NCI-H187 (cell line): ENCODE results near the gene CLEC19A.

Experiments
- DNase-seq, 2 experiments: peaks; one replicate each; lab custom pipeline; 2025; lab: John Stamatoyannopoulos, UW

The CLEC19A gene

DNA sequence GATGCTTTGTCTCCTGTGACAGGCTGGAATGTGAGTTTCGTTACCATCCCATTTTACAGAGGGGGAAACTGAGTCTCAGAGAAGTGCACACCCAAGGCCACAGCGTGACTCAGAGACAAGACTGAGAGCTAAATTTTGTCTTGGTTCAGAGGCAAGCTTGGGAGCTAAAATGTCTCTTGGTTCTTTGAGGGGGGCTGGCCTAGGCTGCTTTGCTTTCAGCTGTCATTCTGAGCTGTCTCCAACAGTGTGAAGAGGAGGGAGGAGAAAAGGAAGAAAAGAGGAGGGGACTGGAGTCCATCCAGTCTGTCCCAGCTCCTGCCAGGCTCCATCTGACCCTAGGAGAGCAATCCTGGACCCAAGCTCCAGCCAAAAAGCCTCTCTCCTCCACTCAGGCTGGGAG is at the start of gene CLEC19A:
CLEC19A (plus strand) TSS at position 301 of the 400 bp plus-strand sequence. CDS start 121 bp downstream, outside the sequence.
- no peak for DNase-seq

DNA sequence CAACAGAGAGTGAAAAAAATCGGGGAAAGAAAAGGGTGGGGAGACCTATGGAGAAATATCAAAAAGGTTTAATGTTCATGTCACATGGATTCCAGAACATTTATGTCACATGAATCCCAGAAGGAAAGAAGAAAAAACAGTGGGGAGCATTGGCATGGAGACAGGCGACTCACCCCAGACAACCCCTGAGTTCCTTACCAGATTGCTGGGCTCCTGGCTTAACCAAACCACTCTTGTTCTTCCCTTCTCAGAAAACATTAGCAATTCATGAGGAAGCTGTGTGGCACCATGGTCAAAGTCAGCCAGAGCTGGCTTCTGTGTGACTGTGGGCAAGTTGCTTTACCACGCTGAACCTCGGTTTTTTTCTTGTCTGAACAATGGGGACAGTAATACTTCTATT is 49.6 kb upstream of the CLEC19A start:
- DNase-seq, result no peak

GRCh38 chr16:19236561-19237209 is 48.8 kb upstream of the CLEC19A start:
- DNase-seq, result no peak

DNA sequence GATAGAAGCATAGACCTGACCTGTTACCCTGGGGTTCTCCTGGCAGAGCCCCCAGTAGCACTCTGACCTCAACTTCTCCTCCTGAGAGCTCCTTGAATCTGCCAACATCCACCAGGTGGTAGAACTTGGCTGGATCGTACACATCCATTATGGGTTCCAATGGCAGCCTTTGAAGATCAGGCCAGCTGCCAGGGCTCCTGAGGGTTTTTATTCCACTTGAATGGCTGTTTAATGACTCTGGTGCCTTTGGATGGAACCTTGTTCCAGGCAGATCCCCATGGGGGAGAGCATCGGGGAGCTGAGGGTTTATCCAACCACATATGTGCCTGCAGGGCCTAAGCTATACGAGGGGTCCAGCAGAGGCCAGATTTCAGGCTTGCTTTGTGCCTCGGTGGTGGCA is 47.1 kb upstream of the CLEC19A start:
- DNase-seq, result no peak

DNA sequence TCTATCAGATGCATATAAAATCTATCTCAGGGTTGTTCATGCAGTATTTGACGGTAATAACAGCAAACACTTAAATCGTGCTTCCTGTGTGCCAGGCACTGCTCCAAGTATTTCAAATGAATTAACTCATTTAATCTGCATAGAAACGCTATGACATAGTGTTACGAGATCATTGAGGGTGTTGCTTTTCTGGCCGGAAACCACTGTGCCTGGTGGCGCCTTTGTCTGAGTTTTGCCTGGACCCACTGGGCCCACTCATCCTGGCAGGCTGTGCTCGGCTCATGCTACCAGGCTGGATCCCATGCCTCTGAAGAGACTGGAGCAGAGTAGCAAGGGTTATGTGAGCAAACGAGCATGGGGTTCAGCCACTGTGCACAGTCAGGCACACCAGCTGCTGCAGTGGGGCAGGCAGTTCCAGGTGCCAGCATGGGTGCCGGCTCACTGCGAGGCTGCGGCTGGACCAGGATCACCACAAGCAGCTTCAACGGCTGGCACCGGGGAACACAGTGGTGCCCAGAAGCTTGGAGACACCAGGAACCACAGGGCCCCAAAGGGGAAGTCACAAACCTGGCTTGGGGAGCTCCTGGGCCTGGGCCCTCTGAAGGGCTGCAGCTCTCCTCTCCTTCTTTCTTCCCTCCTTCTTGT is 45.9 kb upstream of the CLEC19A start:
- no peak for DNase-seq

DNA sequence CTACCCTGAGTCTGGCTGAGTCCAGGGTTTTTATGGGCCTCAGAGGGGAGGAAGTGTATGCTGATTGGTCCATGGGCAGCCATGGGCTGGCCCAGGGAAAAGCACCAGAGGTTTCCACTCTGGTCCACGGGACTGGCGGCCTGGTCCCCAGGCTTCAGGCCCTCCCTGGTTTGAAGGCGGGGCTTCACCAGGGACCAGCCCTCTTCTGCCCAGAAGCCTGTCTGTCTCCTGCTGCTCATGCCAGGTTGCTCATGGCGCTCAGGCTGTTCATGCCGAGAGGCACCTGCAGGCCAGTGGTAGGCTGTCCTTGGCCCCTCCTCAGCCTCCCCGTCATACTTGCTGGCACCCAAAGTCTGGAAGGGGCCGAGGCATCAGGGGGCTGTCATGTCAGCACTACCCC is 45.0 kb upstream of the CLEC19A start:
- no peak for DNase-seq

GRCh38 chr16:19241512-19241911 is 44.0 kb upstream of the CLEC19A start:
- DNase-seq, result no peak

GRCh38 chr16:19242186-19242585 is 43.3 kb upstream of the CLEC19A start:
- no peak for DNase-seq

GRCh38 chr16:19242987-19243575 is 42.5 kb upstream of the CLEC19A start:
- DNase-seq, result no peak

GRCh38 chr16:19245326-19245925 is 40.1 kb upstream of the CLEC19A start:
- DNase-seq, result peak; percentile 42 to 74

- no peak for DNase-seq
Measured at GRCh38 chr16:19252904-19253303, 32.6 kb upstream of the CLEC19A start.

DNA sequence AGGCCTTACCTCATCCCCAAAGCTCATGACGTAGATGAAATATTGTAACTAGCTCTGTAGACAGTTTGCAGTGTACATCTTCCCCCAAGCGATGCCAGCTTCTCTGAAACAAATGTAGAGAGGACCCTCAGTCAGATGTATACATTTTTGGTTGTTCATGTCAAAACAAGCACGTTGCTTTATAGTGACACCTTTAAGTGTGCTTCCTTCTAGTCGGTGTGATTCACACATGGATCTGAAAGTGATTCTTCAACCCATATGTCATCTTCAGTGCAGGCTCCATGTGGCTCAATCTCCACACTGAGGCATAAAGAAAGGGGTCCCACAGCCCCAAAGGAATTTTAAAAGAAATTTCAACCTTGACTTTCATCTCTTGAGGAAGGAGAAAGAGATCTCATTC is 30.9 kb upstream of the CLEC19A start:
- no peak for DNase-seq

DNA sequence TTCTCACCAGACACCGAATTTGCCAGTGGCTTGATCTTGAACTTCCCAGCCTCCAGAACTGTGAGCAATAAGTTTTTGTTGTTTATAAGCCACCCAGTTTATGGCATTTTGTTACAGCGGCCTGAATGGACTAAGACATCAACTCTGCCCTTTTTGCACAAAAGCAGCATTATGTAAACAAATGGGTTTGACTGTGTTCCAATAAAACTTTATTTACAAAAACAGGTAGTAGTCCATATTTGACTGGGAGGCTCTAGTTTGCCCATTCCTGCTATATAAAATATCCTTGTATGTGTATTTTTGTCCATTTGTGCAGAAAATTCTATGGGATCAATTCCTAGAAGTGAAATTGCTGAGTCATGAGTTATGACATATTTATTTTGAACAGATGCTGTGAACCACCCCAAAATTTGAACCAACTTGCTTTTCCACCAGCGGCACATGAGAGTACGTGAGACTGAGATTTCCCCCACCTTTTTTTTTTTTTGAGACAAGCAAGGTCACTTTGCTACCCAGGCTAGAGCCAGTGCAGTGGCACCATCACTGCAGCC is 21.3 kb upstream of the CLEC19A start:
- no peak for DNase-seq

GRCh38 chr16:19265380-19265930 is 20.1 kb upstream of the CLEC19A start:
- DNase-seq, result no peak

- DNase-seq, result no peak
Measured at GRCh38 chr16:19266774-19267173, 18.8 kb upstream of the CLEC19A start.

DNA sequence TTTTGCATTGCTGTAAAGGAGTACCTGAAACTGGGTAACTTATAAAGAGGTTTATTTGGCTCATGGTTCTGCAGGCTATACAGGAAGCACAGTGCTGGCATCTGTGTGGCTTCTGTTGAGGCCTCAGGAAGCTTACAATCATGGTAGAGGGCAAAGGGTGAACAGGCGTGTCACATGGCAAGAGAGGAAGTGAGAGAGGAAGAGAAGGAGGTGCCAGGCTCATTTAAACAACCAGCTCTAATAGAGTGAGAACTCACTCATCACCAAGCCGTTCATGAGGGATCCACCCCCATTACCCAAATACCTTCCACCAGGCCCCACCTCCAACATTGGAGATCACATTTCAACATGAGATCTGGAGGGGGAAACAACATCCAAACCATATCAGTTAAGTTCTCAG is 16.4 kb upstream of the CLEC19A start:
- DNase-seq, result no peak

- DNase-seq, result no peak
Measured at GRCh38 chr16:19274165-19274797, 11.2 kb upstream of the CLEC19A start.

- DNase-seq, result no peak
Measured at GRCh38 chr16:19278403-19278802, 7.1 kb upstream of the CLEC19A start.

- no peak for DNase-seq
Measured at GRCh38 chr16:19281246-19281645, 4.3 kb upstream of the CLEC19A start.

DNA sequence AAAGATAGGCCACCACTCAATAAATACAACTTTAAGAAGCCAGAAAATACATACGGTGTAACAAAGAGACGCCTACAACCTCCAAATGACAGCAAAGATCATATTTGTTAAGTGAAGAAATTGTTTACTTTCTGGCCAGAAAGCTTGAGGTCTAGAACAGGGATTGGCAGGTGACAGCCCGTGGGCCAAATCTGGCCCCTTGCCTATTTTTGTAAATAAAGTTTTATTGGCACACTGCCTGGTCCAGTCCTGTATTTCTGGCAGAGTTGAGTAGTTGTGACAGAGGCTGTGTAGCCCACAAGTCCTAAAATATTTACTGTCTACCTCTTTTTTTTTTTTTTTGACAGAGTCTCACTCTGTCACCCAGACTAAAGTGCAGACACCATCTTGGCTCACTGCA is 3.4 kb upstream of the CLEC19A start:
- DNase-seq, result no peak

DNA sequence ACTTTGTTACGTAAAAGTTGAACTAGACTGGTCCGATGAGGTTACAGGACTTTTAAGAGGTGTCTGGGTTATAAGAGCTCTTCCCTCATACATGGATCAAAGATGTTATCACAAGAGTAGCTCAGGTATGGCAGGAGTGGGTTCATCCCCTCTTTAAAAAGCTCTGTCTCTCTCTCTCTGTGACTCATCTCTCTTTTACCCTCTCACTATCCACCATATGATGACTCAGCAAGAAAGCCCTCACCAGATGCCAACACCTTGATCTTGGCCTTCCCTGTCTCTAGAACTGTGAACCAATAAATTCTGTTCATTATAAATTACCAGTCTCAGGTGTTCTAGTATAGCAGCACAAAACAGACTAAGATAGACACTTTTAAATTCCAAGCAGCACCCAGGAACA is 1.9 kb upstream of the CLEC19A start:
- no peak for DNase-seq

- DNase-seq, result no peak
Measured at GRCh38 chr16:19284207-19284606, 1.3 kb upstream of the CLEC19A start.
